Activated CD4-positive, alpha-beta T cell treated with anti-CD3 and anti-CD28 coated beads for 48 hours (primary cell): ENCODE data around the gene MOB2.

Experiments
- DNase-seq: peaks from one replicate; pipeline ENCODE4 v3.0.0-alpha.2; 2020

The MOB2 gene

DNA sequence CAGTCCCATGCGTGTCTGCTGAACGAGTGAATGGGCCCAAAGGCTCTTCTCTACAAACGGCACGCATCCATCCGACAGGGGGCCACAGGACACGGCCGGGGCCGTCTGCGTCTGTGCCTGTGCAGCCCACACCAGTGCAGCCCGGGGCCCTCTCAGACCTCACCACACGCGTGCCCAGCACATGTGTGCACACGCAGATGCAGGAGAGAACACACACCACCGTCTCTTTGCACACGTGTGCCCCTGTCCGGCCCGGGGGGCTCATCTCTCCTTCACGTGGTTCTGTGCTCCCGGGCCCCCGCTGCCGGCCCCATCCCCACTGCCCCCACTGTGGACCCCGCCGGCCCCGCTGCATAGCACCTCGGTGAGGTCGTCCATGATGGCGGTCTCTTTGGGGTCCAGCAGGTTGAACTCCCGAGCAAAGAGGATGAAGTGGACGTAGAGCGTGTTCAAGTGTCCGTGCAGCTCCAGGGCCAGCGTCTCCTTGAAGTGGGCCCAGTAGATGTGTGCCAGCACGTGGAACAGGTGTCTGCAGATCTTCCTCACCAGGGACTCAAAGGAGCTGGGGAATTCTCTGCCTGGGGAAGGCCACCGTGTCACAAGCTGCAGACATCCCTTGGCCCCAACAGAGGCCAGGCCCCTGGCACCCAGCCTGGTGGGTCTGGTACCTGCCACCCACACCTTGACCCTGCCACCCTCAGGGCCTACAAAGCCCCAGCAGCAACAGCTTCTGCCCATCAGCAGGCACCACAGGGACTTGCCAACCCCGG is 16.5 kb downstream of the MOB2 start:
- DNase-seq: no peak

DNA sequence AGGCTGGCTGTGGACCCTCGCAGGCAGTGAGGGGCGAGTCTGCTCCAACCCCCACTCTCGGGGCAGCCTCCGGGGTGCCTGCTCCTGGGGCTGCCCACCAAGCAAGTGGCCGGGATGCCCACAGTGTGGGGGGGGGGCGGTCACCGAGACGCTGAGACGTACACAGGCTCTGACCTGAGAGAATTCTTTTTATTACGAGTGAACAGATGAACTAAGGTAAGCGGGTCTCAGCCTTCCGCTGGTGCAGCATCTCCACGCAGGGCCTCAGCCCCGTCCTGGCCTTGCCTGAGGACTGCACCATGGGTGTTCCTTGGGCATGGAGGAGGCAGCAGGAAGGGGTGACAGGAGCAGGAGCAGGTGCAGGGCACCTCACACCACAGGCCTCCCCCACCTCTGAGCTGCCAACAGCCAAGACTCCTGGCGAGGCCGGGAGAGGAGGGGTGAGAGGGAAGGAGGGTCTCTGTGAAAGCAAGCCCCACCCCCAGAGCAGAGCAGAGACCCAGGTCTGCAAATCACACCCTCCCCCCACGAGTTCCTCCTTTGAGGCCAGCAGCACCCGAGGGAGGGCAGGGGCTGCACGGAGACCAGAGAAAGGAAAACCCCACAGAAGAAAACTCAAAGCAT is 17.2 kb downstream of the MOB2 start:
- DNase-seq: no peak

DNA sequence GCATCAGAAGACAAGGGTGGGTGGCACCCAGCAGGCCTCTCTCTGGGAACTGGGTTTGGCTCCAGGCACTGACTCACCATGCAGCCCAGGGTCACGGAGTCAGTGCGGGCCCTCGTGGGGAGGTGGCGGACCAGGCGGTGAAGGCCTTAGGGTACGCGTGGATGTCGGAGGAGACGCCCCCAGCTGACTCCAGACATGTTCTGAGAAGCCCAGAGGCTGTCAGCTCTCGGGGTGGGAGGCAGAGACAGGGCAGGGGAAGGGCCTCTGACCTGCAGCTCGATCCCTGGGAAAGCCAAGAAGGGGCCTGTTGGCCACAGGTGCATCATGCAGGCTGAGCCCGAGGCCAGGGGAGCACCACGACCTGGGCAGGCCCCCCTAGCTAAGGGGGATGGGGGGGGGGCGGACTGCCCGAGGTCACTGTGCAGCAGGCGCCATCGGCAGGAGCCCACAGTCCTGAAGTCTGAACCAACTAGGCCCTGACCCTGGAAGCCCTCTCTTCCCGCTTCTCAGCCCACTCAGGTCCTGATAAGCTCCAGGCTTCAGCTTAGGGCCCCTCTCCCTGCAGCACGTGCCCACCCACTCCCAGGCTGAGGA is 18.0 kb downstream of the MOB2 start:
- no peak for DNase-seq

DNA sequence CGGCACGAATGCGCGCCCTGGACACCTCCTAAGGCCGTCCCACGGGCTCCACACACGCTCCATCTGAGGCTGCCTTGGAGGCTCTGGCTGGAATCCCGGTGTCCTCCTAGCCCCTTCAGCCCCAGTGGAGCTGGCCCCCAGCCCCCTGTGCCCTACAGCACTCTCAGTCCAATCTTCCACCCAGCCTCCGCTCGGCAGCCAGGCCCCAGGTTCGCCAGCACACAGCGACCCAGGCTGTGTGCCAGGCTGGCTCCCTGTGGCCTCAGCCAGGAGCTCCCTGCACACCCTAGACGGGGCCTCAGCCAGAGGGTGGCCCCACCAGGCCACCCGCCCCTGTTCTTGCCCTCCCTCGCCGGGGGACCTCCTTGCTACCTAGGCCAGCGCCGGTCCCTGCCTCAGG is 18.6 kb downstream of the MOB2 start:
- DNase-seq: no peak

DNA sequence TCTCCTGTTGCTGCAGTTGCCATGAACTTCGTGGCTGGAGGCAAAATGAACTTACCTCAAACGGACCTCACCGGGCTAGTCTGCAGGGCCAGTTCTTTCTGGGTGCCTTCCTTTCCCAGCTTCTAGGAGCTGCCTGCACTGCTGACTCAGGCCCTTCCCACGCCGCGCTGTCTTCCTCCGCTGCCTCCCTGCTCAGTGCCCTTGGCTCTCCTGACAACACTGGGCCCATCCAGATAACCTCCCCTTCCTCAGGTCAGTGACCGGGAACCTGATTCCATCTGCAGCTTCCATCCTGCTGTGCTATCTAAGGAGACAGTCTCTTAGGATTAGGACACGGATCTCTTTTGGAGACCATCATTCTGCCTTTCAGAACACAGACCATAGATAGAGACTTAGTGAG is 19.3 kb downstream of the MOB2 start:
- DNase-seq: no peak

DNA sequence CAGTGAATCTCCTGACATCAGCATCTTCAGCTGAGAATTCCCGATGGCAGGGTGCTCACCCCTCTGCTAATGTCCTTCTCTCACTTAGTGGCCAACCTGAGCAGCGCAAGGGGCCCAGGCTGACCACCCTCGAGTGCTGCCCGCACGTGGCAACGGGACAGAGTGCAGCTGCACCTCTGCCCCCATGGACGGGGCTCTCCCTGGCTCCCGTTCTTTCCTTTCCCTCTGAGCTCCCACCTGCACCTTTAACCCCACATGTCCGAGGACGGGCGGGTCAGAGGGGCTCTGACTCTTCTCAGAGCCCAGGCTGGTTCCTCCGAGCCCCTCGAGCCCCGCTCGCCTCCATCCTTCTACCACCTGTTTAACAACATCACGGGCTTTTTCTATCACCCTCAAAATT is 19.8 kb downstream of the MOB2 start:
- no peak for DNase-seq

DNA sequence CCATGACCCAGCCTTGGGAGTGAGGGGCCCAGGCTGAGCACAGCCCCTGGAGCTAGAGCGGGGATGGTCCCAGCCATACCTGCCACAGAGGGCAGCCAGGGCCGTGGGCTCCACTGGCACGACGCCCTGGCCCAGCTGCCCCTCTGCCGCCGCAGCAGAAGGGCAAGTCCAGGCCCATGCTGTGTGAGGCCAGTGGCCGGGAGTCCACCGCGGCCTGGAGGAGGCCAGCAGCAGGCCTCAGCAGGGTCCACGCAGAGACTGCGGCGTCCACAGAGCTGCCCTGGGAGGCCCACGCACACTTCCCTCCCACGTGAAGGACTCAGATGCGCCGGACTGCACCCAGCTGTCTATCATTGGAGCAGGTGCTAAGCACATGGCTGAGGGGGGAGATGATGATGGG is 23.5 kb downstream of the MOB2 start:
- no peak for DNase-seq

DNA sequence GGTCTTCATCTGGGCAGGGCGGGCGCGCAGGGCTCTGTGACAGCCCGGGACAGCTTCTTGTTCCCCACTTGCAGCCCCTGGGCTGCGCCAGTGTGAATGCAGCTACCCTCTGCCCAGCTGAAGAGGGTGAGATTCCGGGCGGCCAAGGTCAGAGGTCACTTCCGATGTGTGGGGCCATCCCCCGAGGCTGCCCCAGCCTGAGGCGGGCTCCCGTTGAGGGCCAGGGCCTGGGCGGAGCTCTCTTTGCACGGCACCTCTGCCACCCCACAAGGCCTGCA is 23.9 kb downstream of the MOB2 start:
- DNase-seq: no peak

DNA sequence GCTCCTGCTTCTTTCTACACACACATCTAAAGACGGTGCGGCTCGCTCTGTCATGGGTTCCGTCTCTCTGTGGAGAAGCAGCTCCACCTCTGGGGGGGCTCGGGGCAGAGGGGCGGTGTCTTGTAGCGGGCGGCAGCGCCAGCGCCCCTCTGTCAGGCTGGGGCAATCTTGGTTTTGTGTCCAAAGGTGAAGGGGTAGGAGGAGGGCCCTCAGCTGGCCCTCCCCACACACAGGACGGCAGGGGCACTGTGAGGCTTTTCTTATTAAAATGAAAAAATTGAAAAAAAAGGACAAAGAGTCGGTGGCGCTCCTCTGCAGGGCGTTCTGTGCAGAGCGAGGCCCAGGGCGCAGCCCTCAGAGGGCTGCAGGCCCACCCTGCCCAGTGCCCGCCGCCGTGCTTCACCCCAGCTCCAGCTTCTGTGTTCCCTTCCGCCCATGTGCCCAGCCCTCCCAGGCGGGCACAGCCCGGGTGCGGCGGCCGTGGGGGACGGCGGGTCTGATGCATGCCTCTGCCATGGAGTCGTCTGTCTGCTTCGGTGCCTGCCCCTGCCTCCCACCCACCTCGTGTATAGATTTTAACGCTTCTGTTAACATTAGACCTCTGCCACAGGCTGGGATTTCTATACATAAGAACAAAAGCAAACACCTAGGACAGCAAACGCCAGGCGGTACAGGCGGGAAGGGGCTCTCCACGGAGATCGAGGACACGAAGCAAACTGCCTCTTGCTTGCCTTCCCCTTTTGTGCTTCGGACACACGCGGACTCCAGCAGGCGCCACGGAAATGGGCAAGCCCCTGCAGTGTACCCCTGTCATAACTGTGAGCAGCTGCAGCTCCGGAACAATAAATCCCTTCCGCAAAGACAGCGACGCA is 24.5 kb downstream of the MOB2 start:
- DNase-seq: no peak

DNA sequence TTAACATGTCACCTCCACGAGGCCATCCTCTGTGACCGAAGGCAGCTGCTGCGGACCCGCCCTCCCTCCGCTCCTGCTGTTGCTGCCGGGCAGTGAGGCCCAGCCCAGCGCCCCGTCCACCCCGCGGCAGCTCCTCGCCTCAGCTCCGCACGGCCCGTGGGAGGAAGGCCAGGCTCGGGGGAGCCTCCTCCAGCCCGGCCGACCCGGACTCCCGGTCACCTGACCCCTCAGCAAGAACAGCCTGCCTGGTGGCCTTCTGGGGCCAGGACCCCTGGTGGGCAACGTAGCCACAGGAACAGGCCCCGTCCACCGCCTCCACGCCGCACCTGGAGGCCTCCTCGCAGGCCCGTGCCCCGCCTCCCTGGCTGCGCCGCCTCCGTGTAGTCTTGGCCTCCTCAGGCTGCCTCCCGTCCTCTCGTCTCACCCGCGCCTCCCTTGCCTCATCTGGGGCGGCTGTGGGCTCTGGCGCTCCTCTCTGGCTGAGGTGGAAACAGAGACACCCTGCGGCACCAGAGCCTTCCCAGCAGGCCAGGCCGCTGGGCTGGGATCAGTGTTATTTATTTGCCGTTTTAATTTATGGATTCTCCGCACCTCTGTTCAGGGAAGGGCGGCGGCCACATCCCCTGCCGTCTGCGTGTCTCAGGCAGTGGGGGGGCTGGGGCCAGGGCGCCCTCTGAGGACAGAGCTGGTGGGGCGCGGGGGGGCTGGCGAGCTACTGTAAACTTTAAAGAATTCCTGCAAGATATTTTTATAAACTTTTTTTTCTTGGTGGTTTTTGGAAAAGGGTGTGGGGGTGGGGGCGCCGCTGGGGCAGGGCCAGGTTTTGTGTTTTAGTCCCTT is 25.4 kb downstream of the MOB2 start:
- no peak for DNase-seq

DNA sequence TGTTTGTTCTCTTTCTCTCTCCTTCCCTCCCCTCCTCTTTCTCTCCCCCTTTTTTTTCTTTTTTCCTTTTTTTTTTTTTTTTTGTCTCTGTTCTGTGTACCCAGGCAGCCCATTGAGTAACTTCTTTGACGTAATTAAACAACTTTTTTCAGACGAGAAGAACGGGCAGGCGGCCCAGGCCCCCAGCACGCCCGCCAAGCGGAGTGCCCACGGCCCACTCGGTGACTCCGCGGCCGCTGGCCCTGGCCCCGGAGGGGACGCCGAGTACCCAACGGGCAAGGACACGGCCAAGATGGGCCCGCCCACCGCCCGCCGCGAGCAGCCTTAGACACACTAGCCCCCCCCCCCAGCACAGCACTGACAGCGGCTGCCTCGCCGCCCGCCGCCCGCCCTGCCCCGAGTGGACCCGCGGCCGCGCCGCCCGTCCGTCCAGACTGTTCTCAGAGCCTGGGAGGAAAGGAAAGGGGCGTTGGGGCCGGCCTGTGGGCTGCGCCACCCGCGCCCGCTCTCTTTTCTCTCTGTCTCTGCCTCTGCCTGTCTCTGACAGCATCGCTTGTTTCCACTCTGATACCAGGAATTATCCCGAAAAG is 26.1 kb downstream of the MOB2 start:
- DNase-seq: no peak

DNA sequence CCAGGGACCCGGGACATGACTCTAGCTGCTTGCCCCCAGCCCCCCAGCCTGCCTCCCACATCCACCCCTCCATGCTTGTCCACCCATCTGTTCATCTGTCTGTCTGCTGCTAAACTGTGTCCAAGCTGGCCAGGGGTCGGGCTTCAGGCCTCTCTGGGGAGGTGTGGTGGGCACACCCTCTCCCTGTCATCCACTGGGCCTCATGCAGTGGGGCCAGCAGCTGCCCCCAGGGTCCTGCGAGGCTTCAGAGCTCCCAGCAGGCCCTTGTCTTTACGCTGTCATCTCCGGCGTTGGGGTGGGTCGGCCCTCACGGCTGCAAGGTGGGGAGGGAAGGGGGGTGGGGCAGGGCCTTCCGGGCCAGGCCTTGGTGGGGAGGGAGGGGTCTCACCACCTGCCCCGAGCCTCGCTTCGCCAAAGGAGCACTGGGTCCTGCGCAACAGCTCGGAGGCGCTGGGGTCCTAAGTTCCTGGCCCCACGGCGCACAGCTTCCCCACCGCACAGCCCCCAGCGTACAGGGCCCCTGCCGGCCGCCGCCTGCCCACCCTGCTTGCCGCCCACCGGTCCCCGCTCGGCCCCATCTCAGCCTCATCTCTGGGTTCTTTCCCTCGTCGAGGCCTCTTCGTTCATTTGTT is 26.7 kb downstream of the MOB2 start:
- no peak for DNase-seq

DNA sequence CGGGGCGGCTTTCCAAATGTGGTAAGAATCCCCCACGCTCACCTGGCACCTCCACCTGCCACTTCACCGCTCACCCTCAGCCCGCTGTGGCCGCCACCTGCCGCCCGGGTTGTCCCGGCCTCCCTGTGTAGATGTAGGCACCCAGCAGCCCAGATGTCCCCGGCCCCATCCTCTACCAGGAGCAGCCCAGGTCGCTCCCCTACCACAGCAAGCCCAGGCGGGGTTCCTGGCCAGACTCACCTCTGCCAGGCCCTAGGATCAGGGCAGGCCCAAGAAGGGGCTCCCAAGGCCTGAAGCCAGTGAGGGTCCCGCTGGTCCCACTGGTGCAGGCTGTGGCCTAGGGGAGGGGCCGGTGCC is 27.4 kb downstream of the MOB2 start:
- no peak for DNase-seq

DNA sequence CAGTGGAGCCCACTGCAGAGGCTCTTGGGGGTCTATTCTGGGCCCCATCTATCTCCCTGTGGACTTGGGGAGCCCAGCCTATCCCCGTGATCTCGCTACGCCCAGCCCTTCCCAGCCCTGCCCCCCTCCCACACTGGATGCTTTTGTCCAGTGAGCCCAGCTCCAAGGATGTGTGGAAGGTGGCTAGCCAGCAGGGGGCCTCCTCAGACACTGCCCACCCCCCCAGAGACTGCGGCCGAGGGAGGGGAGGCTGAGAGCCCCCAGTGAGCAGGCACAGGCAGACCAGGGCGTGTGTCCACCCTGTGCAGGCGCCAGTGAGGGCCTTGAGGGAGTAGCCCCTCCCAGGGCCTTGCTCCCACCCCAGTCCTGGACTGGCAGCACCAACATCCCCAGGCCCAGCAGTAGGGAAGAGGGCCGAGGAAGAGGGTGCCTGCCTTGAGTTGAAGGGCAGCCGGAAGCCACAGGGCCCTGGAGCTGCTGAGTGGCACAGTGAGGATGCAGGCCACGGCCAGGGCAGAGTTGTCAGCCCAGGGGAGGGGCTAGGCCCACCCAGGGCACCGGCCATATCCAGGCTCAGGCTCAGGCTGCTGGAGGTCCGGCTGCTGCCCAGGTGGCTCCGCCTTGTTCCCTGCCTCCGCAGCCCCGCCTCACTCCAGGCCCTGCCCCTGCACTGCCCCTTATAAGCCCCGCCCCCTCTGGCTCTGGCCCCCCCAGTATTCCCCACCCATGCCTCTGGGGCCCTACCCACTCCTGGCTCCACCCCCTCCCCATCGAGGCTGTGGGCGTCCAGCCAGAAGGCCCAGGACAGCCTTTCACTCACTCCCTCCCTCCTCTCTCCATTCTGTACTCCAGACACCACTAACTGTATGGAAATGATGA is 28.0 kb downstream of the MOB2 start:
- no peak for DNase-seq

DNA sequence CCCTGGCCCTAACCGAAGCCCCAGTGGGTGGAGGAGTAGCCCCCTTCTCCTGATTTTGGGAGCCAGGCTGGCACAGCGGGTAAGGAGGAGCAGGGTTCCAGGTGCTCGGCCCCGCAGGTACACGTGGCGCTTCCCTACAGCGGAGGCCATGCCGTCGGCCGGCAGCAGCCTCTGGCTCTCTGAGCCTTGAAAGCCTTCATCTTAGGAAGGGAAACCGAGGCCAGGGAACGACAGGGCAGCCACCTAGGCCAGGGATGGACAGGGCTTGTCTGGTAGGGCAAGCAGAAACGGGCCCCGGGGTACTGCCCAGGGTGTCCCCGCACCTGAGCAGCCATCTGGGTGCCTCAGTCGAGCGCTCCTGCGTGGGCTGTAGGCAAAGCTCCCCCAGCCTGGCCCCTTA is 28.7 kb downstream of the MOB2 start:
- no peak for DNase-seq

DNA sequence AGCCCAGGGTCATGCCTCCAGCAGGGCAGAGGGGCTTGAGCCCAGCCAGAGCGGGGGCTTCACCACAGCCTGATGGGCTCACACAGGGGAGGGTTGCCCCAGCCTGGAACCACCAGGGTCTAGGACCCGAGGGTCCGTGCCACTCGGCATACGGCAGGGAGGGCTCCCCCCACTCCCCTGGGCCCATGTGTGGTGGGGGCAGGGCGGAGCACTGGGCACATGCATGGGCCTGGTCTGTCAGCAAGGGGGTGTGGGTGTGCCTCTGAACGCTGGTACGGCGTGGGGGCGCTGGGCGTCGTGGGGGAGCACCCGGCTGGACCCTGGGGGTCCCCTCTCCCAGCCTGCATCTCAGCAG is 29.3 kb downstream of the MOB2 start:
- no peak for DNase-seq

DNA sequence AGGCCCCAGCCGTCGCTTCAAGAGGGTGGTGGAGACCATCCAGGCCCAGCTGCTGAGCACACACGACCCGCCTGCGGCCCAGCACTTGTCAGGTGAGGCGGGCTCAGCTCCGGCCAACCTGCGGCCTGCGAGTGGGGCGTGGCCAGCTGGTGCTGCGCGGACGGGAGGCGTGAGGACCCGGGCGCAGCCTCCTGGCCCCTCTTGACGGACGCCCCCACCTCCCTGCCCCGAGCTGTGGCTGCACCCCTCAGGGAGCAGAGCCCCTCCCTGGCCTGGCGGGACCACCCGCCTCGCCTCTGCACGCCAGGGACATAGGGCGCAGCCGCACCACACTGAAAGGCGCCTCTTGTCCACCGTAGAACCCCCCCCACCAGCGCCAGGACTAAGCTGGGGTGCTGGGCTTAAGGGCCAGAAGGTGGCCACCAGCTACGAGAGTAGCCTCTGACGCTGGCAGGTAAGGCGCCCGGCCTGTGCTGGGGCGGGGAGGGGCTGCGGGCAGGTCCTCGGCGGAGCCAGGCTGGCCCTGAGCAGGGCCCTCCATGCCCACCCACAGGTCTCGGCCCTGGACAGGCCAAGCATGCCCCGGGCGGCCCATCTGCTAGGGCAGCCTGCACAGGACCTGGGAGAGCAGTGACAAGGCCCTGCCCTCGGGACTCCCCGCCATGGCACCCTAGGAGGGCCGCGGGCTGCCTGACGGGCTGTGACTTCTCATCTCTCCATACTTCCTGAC is 29.8 kb downstream of the MOB2 start:
- no peak for DNase-seq

DNA sequence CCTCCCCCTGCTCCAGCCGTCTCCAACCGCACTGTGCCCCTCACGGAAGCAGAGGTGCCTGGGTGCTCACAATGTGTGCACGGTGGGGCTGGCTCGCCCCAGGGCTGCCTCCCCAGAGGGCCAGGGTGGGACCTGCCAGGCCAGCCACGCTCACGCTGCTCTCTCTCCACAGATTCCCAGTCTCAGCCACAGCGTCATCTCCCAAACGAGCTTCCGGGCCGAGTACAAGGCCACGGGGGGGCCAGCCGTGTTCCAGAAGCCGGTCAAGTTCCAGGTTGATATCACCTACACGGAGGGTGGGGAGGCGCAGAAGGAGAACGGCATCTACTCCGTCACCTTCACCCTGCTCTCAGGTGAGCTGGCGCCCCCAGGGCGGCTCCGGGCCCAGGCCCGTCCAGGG is 30.4 kb downstream of the MOB2 start:
- DNase-seq: no peak

DNA sequence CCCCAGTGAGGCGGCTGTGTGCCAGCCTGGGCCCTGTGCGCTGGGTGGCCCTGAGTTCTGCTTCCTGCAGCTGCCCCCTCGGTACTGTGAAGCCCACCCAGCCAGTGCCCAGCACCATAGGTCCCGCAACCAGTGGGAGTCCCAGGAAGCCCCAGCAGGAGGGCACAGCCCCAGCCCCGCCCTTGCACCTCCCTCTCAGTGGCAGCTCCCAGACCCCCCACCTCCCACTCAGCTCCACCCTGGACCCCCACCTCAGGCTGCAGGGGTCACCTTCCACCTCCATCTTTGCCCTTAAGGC is 30.9 kb downstream of the MOB2 start:
- no peak for DNase-seq

DNA sequence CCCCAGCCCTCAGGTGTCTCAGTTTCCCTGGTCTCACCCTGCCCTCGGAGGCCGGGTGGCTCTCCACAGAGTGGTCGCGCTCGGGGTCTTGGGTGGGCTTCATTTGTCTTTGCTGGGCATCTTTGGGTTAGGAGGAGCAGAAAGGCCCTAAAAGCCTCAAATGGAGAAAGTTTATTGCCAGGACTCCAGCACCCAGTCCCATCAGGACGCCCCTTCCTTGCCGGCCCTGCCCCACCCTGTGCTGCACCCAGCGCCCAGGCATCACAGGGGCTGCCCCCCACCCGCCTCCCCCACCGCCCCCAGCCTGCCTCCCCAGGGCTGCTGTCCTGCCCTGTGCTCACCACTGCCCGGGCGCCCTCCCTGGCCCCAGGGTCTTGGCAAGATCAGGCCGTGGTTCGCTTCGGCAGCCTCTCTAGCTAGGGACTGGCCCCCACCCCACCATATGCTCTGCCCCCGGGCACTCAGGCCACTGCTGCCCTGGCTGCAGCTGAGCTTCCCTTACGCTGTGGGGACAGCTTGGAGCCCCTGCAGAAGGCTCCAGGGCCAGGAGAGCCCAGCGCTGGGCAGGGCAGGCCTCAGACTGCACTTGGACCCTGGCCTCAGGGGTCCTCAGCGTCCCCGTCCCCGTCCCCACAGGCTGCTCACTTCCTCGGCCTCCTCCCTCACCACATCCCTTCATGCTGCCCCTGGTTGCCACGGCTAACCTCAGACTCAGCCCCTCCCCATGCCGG is 31.4 kb downstream of the MOB2 start:
- DNase-seq: no peak
